ENCODE results near the gene SLC25A24.

DNA sequence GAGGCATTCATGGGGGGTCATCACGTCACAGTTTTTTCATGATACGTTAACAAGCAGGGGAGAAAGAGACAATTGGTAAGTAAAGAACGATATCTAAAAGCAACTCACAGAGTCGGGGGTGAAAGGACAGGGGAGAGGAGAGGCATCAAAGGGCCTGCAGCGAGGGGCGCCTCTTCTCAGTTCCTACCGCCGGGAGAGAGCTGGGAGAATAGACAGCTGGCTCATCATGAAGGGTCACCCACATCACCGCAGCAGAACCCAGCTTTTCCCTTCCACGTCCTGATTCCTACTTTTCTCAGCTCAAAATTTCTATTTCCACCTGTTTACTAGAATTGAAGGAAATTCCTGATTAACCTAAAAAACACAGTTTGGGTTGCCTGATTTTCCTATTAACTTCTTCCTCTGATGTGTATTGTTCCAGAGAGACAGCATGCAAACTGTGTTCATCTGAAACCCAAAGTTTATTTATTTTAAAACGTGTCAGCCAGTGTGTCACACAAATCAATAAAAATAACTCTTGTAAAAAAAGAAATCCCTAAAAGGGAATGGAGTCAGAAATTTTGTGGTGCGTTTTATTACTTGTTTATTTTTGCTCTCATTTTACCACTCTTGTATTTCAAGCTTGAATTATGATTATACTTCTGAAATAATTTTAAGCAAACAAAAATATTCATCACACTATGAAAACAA lies 75.4 kb downstream of the SLC25A24 start:
- TF ChIP-seq ZFP3 (CRISPR knock-in tag; IDR thresholded peaks at IDR 0.05) (no peak), RARB (CRISPR knock-in tag; IDR thresholded peaks at IDR 0.05) (no peak), ISL1 (CRISPR knock-in tag; IDR thresholded peaks at IDR 0.05) (no peak), ZFP30 (CRISPR knock-in tag; IDR thresholded peaks at IDR 0.05) (no peak), BACH2 (CRISPR knock-in tag; IDR thresholded peaks at IDR 0.05; ENCODE audit: borderline replicate concordance) (no peak), TCF4 (CRISPR knock-in tag; IDR thresholded peaks at IDR 0.05; ENCODE audit: borderline replicate concordance) (no peak), GLIS3 (CRISPR knock-in tag; IDR thresholded peaks at IDR 0.05) (no peak), ZNF70 (CRISPR knock-in tag; IDR thresholded peaks at IDR 0.05) (no peak), OSR1 (CRISPR knock-in tag; IDR thresholded peaks at IDR 0.05) (no peak), ZNF565 (CRISPR knock-in tag; conservative IDR thresholded peaks at IDR 0.05; ENCODE audit: low read depth) (no peak), ESRRG (CRISPR knock-in tag; IDR thresholded peaks at IDR 0.05) (no peak)
- TF ChIP-seq, protein P1, sequence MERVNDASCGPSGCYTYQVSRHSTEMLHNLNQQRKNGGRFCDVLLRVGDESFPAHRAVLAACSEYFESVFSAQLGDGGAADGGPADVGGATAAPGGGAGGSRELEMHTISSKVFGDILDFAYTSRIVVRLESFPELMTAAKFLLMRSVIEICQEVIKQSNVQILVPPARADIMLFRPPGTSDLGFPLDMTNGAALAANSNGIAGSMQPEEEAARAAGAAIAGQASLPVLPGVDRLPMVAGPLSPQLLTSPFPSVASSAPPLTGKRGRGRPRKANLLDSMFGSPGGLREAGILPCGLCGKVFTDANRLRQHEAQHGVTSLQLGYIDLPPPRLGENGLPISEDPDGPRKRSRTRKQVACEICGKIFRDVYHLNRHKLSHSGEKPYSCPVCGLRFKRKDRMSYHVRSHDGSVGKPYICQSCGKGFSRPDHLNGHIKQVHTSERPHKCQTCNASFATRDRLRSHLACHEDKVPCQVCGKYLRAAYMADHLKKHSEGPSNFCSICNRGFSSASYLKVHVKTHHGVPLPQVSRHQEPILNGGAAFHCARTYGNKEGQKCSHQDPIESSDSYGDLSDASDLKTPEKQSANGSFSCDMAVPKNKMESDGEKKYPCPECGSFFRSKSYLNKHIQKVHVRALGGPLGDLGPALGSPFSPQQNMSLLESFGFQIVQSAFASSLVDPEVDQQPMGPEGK (CRISPR knock-in tag; IDR thresholded peaks at IDR 0.05; ENCODE audit: borderline replicate concordance): no peak
- TF ChIP-seq, protein P2, sequence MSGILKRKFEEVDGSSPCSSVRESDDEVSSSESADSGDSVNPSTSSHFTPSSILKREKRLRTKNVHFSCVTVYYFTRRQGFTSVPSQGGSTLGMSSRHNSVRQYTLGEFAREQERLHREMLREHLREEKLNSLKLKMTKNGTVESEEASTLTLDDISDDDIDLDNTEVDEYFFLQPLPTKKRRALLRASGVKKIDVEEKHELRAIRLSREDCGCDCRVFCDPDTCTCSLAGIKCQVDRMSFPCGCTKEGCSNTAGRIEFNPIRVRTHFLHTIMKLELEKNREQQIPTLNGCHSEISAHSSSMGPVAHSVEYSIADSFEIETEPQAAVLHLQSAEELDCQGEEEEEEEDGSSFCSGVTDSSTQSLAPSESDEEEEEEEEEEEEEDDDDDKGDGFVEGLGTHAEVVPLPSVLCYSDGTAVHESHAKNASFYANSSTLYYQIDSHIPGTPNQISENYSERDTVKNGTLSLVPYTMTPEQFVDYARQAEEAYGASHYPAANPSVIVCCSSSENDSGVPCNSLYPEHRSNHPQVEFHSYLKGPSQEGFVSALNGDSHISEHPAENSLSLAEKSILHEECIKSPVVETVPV (CRISPR knock-in tag; IDR thresholded peaks at IDR 0.05): no peak
- TF ChIP-seq, protein P3, sequence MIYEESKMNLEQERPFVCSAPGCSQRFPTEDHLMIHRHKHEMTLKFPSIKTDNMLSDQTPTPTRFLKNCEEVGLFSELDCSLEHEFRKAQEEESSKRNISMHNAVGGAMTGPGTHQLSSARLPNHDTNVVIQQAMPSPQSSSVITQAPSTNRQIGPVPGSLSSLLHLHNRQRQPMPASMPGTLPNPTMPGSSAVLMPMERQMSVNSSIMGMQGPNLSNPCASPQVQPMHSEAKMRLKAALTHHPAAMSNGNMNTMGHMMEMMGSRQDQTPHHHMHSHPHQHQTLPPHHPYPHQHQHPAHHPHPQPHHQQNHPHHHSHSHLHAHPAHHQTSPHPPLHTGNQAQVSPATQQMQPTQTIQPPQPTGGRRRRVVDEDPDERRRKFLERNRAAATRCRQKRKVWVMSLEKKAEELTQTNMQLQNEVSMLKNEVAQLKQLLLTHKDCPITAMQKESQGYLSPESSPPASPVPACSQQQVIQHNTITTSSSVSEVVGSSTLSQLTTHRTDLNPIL (CRISPR knock-in tag; IDR thresholded peaks at IDR 0.05; ENCODE audit: low read depth): no peak
